Esophagus squamous epithelium (tissue), 5 donors: ENCODE data around the gene ZFP92. TPM values are rescaled to one million over a fixed set of nuclear protein-coding genes. Genes with fewer than 3 reads are reported as not detected.

ENCODE experiments used
- DNase-seq: peaks from one replicate; lab custom pipeline; 2025; lab: John Stamatoyannopoulos, UW
- H3K27ac ChIP-seq, 4 donors: fragments of 200-600 bp; sonication (generic); one replicate each; pipeline ENCODE4 v1.5.1; 2016 to 2019; ENCODE audit warnings: mild to moderate bottlenecking in 1 of 4
- H3K27me3 ChIP-seq, 4 donors: fragments of 200-600 bp; sonication (generic); 1 replicate in 3 of 4; 2 replicates in 1 of 4; pipeline versions ENCODE4 v1.5.1 to v1.6.0; 2017 to 2021; ENCODE audit warnings: antibody characterized with exemption in 1 of 4
- H3K36me3 ChIP-seq, 3 donors: fragments of 200-600 bp; sonication (generic); one replicate each; pipeline ENCODE4 v1.5.1; 2016 to 2019
- H3K4me1 ChIP-seq, 3 donors: fragments of 200-600 bp; sonication (generic); one replicate each; pipeline ENCODE4 v1.5.1; 2017 to 2019
- H3K4me3 ChIP-seq, 4 donors: fragments of 200-600 bp; sonication (generic); 1 replicate in 3 of 4; 2 replicates in 1 of 4; pipeline ENCODE4 v1.5.1; 2016 to 2019; ENCODE audit warnings: mild to moderate bottlenecking in 2 of 4, moderate library complexity in 1 of 4
- H3K9me3 ChIP-seq, 3 donors: fragments of 200-600 bp; sonication (generic); one replicate each; pipeline ENCODE4 v1.5.1; 2016 to 2019
- POLR2A ChIP-seq, 4 donors: fragments of 450-650 bp; IDR thresholded peaks; one replicate each; pipeline ENCODE4 v1.6.1; 2017; ENCODE audit warnings: antibody characterized with exemption in 4 of 4, mild to moderate bottlenecking in 4 of 4, moderate library complexity in 3 of 4
- WGBS, 2 donors: methylation state at CpG; one replicate each; pipeline ENCODE4 v1.1.5; 2018; 5-methylcytosine and 5-hydroxymethylcytosine counted together
- intact Hi-C: fragments of 100-400 bp; cut with DNase I; formaldehyde crosslinking; loops from one replicate; pipeline ENCODE4 v1.15.0; 2022
- total RNA-seq, 4 donors: library from RNA; depleted of rRNA; stranded (reverse); fragments of >200 nt; gene quantifications; one replicate each; pipeline ENCODE4 v1.1.0, GENCODE V29; 2016
- TF ChIP-seq, protein P1 (sequence below), 6 experiments: fragments of 450-650 bp in 4 of 6; fragments of 200-600 bp in 2 of 6; sonication (generic) in 2 of 6; IDR thresholded peaks; one replicate each; pipeline ENCODE4 v1.5.1; 2016 to 2019; ENCODE audit warnings: antibody characterized with exemption in 6 of 6, mild to moderate bottlenecking in 4 of 6, moderate library complexity in 4 of 6
- donor health status: DM: yes; HTN: yes; CAD: no.

The ZFP92 gene
- total RNA-seq, 4 donors from 2014 or later = 0.11 to 0.97 (median 0.37) TPM

DNA sequence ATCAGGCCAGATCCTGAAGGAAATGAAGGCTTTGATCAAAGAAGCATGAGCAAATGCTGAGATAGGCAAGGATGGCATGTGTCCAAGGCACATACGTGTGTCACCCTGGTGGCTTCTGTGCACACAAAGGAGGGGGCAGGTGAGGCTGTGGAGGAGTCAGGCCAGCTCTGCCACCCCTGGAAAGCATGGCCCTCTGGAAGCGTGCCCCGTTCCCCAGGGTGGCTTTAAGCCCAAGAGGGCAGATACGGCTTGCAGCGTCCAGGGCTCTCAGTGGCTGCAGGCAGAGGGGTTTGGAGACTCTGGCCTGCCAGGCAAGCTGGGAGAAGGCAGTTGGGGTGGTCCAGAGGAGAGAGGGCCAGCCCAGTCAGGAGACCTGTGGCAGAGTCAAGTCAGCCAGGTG lies 35.7 kb upstream of the ZFP92 start:
- Histone ChIP-seq H3K4me3 (no peak overlapping the region), H3K36me3 (no peaks in the 10 kb centered on the region), H3K4me1 (no peaks in the 10 kb centered on the region), H3K27me3 (no peaks in the 10 kb centered on the region), H3K27ac (no peak overlapping the region), H3K9me3 (no peaks in the 10 kb centered on the region)
- intact Hi-C loops = no loop called here
- TF ChIP-seq, protein P1, sequence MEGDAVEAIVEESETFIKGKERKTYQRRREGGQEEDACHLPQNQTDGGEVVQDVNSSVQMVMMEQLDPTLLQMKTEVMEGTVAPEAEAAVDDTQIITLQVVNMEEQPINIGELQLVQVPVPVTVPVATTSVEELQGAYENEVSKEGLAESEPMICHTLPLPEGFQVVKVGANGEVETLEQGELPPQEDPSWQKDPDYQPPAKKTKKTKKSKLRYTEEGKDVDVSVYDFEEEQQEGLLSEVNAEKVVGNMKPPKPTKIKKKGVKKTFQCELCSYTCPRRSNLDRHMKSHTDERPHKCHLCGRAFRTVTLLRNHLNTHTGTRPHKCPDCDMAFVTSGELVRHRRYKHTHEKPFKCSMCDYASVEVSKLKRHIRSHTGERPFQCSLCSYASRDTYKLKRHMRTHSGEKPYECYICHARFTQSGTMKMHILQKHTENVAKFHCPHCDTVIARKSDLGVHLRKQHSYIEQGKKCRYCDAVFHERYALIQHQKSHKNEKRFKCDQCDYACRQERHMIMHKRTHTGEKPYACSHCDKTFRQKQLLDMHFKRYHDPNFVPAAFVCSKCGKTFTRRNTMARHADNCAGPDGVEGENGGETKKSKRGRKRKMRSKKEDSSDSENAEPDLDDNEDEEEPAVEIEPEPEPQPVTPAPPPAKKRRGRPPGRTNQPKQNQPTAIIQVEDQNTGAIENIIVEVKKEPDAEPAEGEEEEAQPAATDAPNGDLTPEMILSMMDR (IDR thresholded peaks at IDR 0.05) = no peak
- no peak for TF ChIP-seq POLR2A (IDR thresholded peaks at IDR 0.05)
- no peak for DNase-seq
- 0 to 100% methylated on average over 1 to 4 of the region's 5 CpGs for WGBS, 2 donors

DNA sequence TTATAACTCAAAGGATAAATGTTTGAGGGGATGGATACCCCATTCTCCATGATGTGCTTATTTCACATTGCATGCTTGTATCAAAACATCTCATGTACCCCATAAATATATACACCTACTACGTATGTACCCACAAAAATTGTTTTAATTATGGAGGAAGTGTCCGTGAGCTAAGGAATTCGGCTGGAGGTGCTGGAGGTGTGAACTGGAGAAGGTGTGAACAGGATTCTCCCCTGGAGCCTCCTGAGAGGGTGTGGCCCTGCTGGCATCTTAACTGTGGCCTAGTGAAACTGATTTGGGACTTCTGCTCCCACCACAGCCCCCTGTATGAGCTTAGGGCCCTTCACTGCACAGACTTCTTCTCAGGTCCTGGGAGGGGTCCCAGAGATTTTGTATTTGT lies 33.5 kb upstream of the ZFP92 start:
- Histone ChIP-seq H3K9me3 (no peaks in the 10 kb centered on the region), H3K36me3 (no peaks in the 10 kb centered on the region), H3K4me3 (no peak overlapping the region), H3K4me1 (no peaks in the 10 kb centered on the region), H3K27me3 (no peaks in the 10 kb centered on the region), H3K27ac (no peak overlapping the region)
- 77 to 81% methylated on average over 3 of the region's 3 CpGs for WGBS, 2 donors
- TF ChIP-seq, protein P1 (IDR thresholded peaks at IDR 0.05) = no peak
- TF ChIP-seq POLR2A (IDR thresholded peaks at IDR 0.05) = no peak
- intact Hi-C loops = no loop called here
- no peak for DNase-seq

DNA sequence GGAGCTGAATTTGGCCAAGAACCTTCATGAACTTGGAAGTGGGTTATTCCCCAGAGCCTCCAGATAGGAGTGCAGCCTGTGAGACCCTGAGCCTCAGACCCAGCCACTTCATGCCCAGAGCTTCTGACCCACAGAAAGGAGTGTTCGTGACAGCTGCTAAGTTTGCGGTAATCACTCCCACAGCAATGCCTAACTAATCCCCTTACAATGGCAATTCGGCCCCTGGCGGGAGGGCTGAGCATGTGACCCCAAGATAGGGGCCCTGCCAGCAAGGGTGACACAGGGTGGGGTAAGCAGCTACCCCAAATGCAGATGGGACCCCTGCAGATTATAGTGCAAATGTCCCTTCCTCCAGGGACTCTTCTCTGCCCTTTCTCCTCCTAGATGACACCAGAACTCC lies 32.7 kb upstream of the ZFP92 start:
- Histone ChIP-seq H3K4me3 (no peak overlapping the region), H3K9me3 (no peaks in the 10 kb centered on the region), H3K36me3 (no peaks in the 10 kb centered on the region), H3K27ac (no peak overlapping the region), H3K4me1 (no peaks in the 10 kb centered on the region), H3K27me3 (no peaks in the 10 kb centered on the region)
- WGBS, 2 donors = 83% methylated on average over 1 of the region's 4 CpGs; no CpG with 5 or more reads in 1 of the 2 donors
- no peak for TF ChIP-seq POLR2A (IDR thresholded peaks at IDR 0.05)
- TF ChIP-seq, protein P1 (IDR thresholded peaks at IDR 0.05) = no peak
- DNase-seq = no peak
- intact Hi-C loops = no loop called here

DNA sequence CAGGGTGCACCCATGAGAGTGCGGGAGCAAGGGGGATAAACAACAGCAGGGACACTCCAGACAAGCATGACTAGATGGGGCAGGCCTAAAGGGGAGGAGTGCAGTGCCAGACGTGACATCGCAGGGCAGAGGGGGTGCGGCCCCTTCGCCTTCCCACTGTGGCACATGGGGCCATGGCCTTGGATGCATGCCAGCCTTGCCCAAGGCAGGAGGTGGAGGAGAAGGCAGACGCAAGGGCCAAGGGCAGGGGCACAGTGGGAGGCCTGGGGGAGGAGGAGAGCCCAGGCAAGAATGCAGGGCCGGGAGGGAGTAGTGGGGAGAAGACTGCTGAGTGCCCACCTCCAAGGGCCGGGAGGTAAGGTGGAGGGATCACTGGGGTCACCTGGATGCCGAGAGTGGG lies 31.8 kb upstream of the ZFP92 start:
- TF ChIP-seq POLR2A (IDR thresholded peaks at IDR 0.05) = no peak
- TF ChIP-seq, protein P1 (IDR thresholded peaks at IDR 0.05) = no peak
- Histone ChIP-seq H3K27ac (no peak overlapping the region), H3K4me3 (no peak overlapping the region), H3K9me3 (no peaks in the 10 kb centered on the region), H3K4me1 (no peaks in the 10 kb centered on the region), H3K27me3 (no peaks in the 10 kb centered on the region), H3K36me3 (no peaks in the 10 kb centered on the region)
- no peak for DNase-seq
- intact Hi-C loops = no loop called here
- WGBS, 2 donors = 63 to 69% methylated on average over 3 to 9 of the region's 9 CpGs

DNA sequence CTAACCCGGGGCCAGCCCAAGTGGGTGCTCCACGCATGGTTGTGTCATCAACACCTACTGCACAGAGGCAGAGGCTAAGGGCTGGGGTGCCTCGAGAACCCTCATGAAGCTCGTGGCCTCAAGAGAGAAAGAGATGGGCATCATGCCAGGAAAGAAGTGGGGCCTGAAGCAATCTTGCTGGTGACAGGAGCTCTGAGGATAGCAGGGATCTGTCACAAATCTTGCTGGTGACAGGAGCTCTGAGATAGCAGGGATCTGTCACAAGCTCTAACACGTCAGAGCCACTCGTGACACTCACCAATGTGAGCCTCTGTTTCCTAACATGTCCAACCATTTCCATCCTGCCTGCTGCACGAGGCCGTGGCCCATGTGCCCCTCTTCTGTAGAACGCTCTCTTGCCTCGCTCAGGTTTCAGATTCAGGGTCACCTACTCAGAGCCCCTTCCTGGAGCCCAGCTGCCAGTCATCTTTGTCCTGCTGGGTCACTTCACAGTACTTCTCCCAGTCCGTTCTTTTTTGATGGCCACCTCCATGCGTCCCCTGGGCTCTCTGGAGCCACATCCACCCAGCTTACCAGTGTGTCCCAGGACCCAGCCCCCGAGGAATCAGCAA lies 31.2 kb upstream of the ZFP92 start:
- Histone ChIP-seq H3K4me3 (no peak overlapping the region), H3K4me1 (no peaks in the 10 kb centered on the region), H3K27ac (no peak overlapping the region), H3K9me3 (no peaks in the 10 kb centered on the region), H3K36me3 (no peaks in the 10 kb centered on the region), H3K27me3 (no peaks in the 10 kb centered on the region)
- no peak for TF ChIP-seq POLR2A (IDR thresholded peaks at IDR 0.05)
- TF ChIP-seq, protein P1 (IDR thresholded peaks at IDR 0.05) = no peak
- DNase-seq = no peak
- intact Hi-C loops = no loop called here
- WGBS, 2 donors = 57 to 60% methylated on average over 2 to 7 of the region's 13 CpGs
